Thymus (tissue), 11 donors: ENCODE measurements around the gene KIFC1. TPM values are rescaled to one million over a fixed set of nuclear protein-coding genes. Genes with fewer than 3 reads are reported as not detected.

Experiments
- DNase-seq, 9 donors: peaks; one replicate each; pipeline ENCODE4 v3.0.0-alpha.2; 2013; ENCODE audit warnings: low spot score in 9 of 9, low read depth in 6 of 9, missing footprints in 1 of 9
- H3K27ac ChIP-seq, 2 donors: one replicate each; pipeline ENCODE4 v1.5.1; 2013; ENCODE audit warnings: control low read depth in 1 of 2, low read depth in 1 of 2, low read length in 1 of 2, mild to moderate bottlenecking in 1 of 2, moderate library complexity in 1 of 2
- H3K27me3 ChIP-seq, 2 donors: one replicate each; pipeline ENCODE4 v1.5.1; 2013; ENCODE audit warnings: low read length in 1 of 2; ENCODE audit not compliant: control insufficient read depth in 2 of 2, insufficient read depth in 1 of 2
- H3K36me3 ChIP-seq, 2 donors: one replicate each; pipeline ENCODE4 v1.5.1; 2013; ENCODE audit warnings: low read length in 1 of 2, mild to moderate bottlenecking in 1 of 2, moderate library complexity in 1 of 2; ENCODE audit not compliant: control insufficient read depth in 2 of 2, insufficient read depth in 2 of 2
- H3K4me1 ChIP-seq, 2 donors: one replicate each; pipeline ENCODE4 v1.5.1; 2013; ENCODE audit warnings: low read length in 2 of 2; ENCODE audit not compliant: control insufficient read depth in 2 of 2, insufficient read depth in 2 of 2
- H3K4me3 ChIP-seq, 2 donors: one replicate each; pipeline ENCODE4 v1.5.1; 2013; ENCODE audit warnings: low read length in 2 of 2, control low read depth in 1 of 2, mild to moderate bottlenecking in 1 of 2
- H3K9me3 ChIP-seq, 2 donors: one replicate each; pipeline ENCODE4 v1.5.1; 2013; ENCODE audit warnings: low read length in 1 of 2, mild to moderate bottlenecking in 1 of 2; ENCODE audit not compliant: control insufficient read depth in 2 of 2, insufficient read depth in 1 of 2
- WGBS: extraction: QIAGEN DNeasy Blood & Tissue Kit; methylation state at CpG from one replicate; pipeline ENCODE4 v1.1.7; 2013; 5-methylcytosine and 5-hydroxymethylcytosine counted together
- polyA plus RNA-seq: library from polyadenylated mRNA; stranded (reverse); fragments of 200-250 nt; gene quantifications from one replicate; pipeline ENCODE4 v1.2.3, GENCODE V29; 2013
- total RNA-seq: library from RNA; stranded (reverse); fragments of 120-200 nt; gene quantifications from one replicate; pipeline ENCODE4 v1.2.4, GENCODE V29; 2013
- donor health status: healthy.

Gene KIFC1
- total and polyA plus RNA-seq, 2 donors, result 5.5 to 34.3 TPM

GRCh38 chr6:33427585-33428223, 36.1 kb downstream of the KIFC1 start:
- peaks cover 48 to 75% of the 10 kb centered on the region in 2 donors for H3K4me1 ChIP-seq
- H3K27me3 ChIP-seq, result no peaks in the 10 kb centered on the region
- peaks cover 0 to 4% of the 10 kb centered on the region in 2 donors for H3K36me3 ChIP-seq
- H3K27ac ChIP-seq, result peak overlapping the region; percentile 91 to 93
- whole genome bisulfite sequencing, result under 1% methylated on average over 76 of the region's 79 CpGs
- H3K4me3 ChIP-seq, result peak overlapping the region; percentile 50 to 84
- H3K9me3 ChIP-seq, result no peaks in the 10 kb centered on the region
- peak in 3 of 9 donors; percentile 24 to 67 (median 57) for DNase-seq

- H3K36me3 ChIP-seq, result peaks cover 0 to 3% of the 10 kb centered on the region in 2 donors
- peak in 2 of 9 donors; percentile 45 to 67 for DNase-seq
- no peaks in the 10 kb centered on the region for H3K9me3 ChIP-seq
- H3K27me3 ChIP-seq, result no peaks in the 10 kb centered on the region
- peak overlapping the region; percentile 90 to 93 for H3K27ac ChIP-seq
- peaks cover 50 to 82% of the 10 kb centered on the region in 2 donors for H3K4me1 ChIP-seq
- WGBS, result 5% methylated on average over 33 of the region's 33 CpGs
- H3K4me3 ChIP-seq, result peak overlapping the region; percentile 49 to 84
Observed at GRCh38 chr6:33428224-33428965, 36.8 kb downstream of the KIFC1 start.

- 85% methylated on average over 5 of the region's 5 CpGs for WGBS
- peaks cover 50 to 86% of the 10 kb centered on the region in 2 donors for H3K4me1 ChIP-seq
- H3K4me3 ChIP-seq, result peak overlapping the region in 1 of 2 donors; percentile 84
- peak overlapping the region; percentile 90 to 93 for H3K27ac ChIP-seq
- H3K27me3 ChIP-seq, result no peaks in the 10 kb centered on the region
- no peaks in the 10 kb centered on the region for H3K36me3 ChIP-seq
- H3K9me3 ChIP-seq, result no peaks in the 10 kb centered on the region
- no peak for DNase-seq
Observed at GRCh38 chr6:33428966-33429749, 37.5 kb downstream of the KIFC1 start.

GRCh38 chr6:33429750-33430052, 38.1 kb downstream of the KIFC1 start:
- no peaks in the 10 kb centered on the region for H3K9me3 ChIP-seq
- H3K4me1 ChIP-seq, result peaks cover 49 to 82% of the 10 kb centered on the region in 2 donors
- H3K4me3 ChIP-seq, result no peak overlapping the region
- H3K36me3 ChIP-seq, result no peaks in the 10 kb centered on the region
- H3K27ac ChIP-seq, result peak overlapping the region; percentile 90 to 93
- H3K27me3 ChIP-seq, result no peaks in the 10 kb centered on the region
- DNase-seq, result peak in 1 of 9 donors; percentile 59
- WGBS, result 45% methylated on average over 2 of the region's 2 CpGs

- peak overlapping the region in 1 of 2 donors; percentile 54 for H3K4me3 ChIP-seq
- no peaks in the 10 kb centered on the region for H3K27me3 ChIP-seq
- DNase-seq, result peak in 1 of 9 donors; percentile 49
- 28% methylated on average over 2 of the region's 2 CpGs for WGBS
- peaks cover 46 to 76% of the 10 kb centered on the region in 2 donors for H3K4me1 ChIP-seq
- H3K9me3 ChIP-seq, result no peaks in the 10 kb centered on the region
- peaks cover 4 to 5% of the 10 kb centered on the region in 2 donors for H3K36me3 ChIP-seq
- peak overlapping the region; percentile 90 to 93 for H3K27ac ChIP-seq
Observed at GRCh38 chr6:33430334-33430733, 38.7 kb downstream of the KIFC1 start.

- Histone ChIP-seq H3K4me1 (peaks cover 46 to 71% of the 10 kb centered on the region in 2 donors), H3K9me3 (no peaks in the 10 kb centered on the region), H3K4me3 (peak overlapping the region; percentile 44 to 54), H3K36me3 (peaks cover 12 to 13% of the 10 kb centered on the region in 2 donors), H3K27ac (peak overlapping the region; percentile 90 to 93), H3K27me3 (no peaks in the 10 kb centered on the region)
- whole genome bisulfite sequencing, result 2% methylated on average over 12 of the region's 12 CpGs
- peak in 7 of 9 donors; percentile 77 to 94 (median 86) for DNase-seq
Observed at GRCh38 chr6:33430991-33431879, 39.6 kb downstream of the KIFC1 start.

GRCh38 chr6:33431880-33432541, 40.4 kb downstream of the KIFC1 start:
- 5% methylated on average over 12 of the region's 12 CpGs for WGBS
- peaks cover 45 to 63% of the 10 kb centered on the region in 2 donors for H3K4me1 ChIP-seq
- no peaks in the 10 kb centered on the region for H3K9me3 ChIP-seq
- peaks cover 15 to 21% of the 10 kb centered on the region in 2 donors for H3K36me3 ChIP-seq
- peak in 3 of 9 donors; percentile 69 to 87 (median 71) for DNase-seq
- H3K27me3 ChIP-seq, result no peaks in the 10 kb centered on the region
- peak overlapping the region; percentile 90 to 93 for H3K27ac ChIP-seq
- peak overlapping the region; percentile 44 to 54 for H3K4me3 ChIP-seq

GRCh38 chr6:33432546-33432945, 40.9 kb downstream of the KIFC1 start:
- H3K4me3 ChIP-seq, result peak overlapping the region; percentile 44 to 54
- H3K27ac ChIP-seq, result peak overlapping the region in 1 of 2 donors; percentile 90
- WGBS, result 34% methylated on average over 10 of the region's 10 CpGs

More at GRCh38 chr6:33432546-33432945, 40.9 kb downstream of the KIFC1 start:
- no peak for DNase-seq
- H3K4me1 ChIP-seq, result peaks cover 40 to 58% of the 10 kb centered on the region in 2 donors
- no peaks in the 10 kb centered on the region for H3K9me3 ChIP-seq
- peaks cover 18 to 25% of the 10 kb centered on the region in 2 donors for H3K36me3 ChIP-seq
- H3K27me3 ChIP-seq, result no peaks in the 10 kb centered on the region
